Measurements from ENCODE around the gene NPIPA5. TPM values are rescaled to one million over a fixed set of nuclear protein-coding genes. Genes with fewer than 3 reads are reported as not detected.
"Not testable (repeated sequence)": the region's sequence is repeated elsewhere in the genome, so short reads cannot be mapped to it uniquely, and the experiment has no call there.

The NPIPA5 gene
- total RNA-seq, 4 donors from 2014 or later, result 10.4 to 35.5 (median 17.5) TPM

- DNase-seq (ENCODE audit: extremely low spot score); H3K9me3 ChIP-seq; H3K36me3 ChIP-seq; H3K27me3 ChIP-seq; H3K4me3 ChIP-seq; intact Hi-C loops (cut with DNase I); H3K4me1 ChIP-seq: not testable (repeated sequence)
- H3K27ac ChIP-seq (replicated peaks in 1 of 4), result peak overlapping the region in 1 of 4 donors; percentile 55
- WGBS, result no CpG with 5 or more reads among the region's 11 CpGs
Observed at GRCh38 chr16:15351251-15351650, 26.8 kb downstream of the NPIPA5 start.

GRCh38 chr16:15348721-15349120, 29.4 kb downstream of the NPIPA5 start:
- no CpG with 5 or more reads among the region's 7 CpGs for WGBS
- H3K4me3 ChIP-seq; H3K9me3 ChIP-seq; H3K4me1 ChIP-seq; intact Hi-C loops (cut with DNase I); DNase-seq (ENCODE audit: extremely low spot score); H3K36me3 ChIP-seq; H3K27me3 ChIP-seq; H3K27ac ChIP-seq (replicated peaks in 1 of 4): not testable (repeated sequence)

GRCh38 chr16:15342337-15342736, 35.8 kb downstream of the NPIPA5 start:
- intact Hi-C loops (cut with DNase I); H3K9me3 ChIP-seq; H3K4me1 ChIP-seq; H3K4me3 ChIP-seq; DNase-seq (ENCODE audit: extremely low spot score); H3K27me3 ChIP-seq; H3K36me3 ChIP-seq; H3K27ac ChIP-seq (replicated peaks in 1 of 4): not testable (repeated sequence)
- no CpG with 5 or more reads among the region's 1 CpG for WGBS

GRCh38 chr16:15338986-15339385, 39.1 kb downstream of the NPIPA5 start:
- H3K27ac ChIP-seq (replicated peaks in 1 of 4); H3K4me1 ChIP-seq; H3K27me3 ChIP-seq; intact Hi-C loops (cut with DNase I); DNase-seq (ENCODE audit: extremely low spot score); H3K9me3 ChIP-seq; H3K4me3 ChIP-seq; H3K36me3 ChIP-seq: not testable (repeated sequence)
- no CpG with 5 or more reads among the region's 5 CpGs for WGBS

GRCh38 chr16:15337974-15338605, 40.0 kb downstream of the NPIPA5 start:
- H3K9me3 ChIP-seq; H3K36me3 ChIP-seq; H3K4me3 ChIP-seq; H3K27ac ChIP-seq (replicated peaks in 1 of 4); intact Hi-C loops (cut with DNase I); DNase-seq (ENCODE audit: extremely low spot score); H3K27me3 ChIP-seq; H3K4me1 ChIP-seq: not testable (repeated sequence)
- WGBS, result 60% methylated on average over 1 of the region's 7 CpGs

GRCh38 chr16:15335609-15336008, 42.5 kb downstream of the NPIPA5 start:
- H3K36me3 ChIP-seq; H3K27ac ChIP-seq (replicated peaks in 1 of 4); H3K9me3 ChIP-seq; H3K4me1 ChIP-seq; DNase-seq (ENCODE audit: extremely low spot score); H3K27me3 ChIP-seq; H3K4me3 ChIP-seq; intact Hi-C loops (cut with DNase I): not testable (repeated sequence)
- WGBS, result no CpG with 5 or more reads among the region's 2 CpGs

- H3K4me3 ChIP-seq; H3K4me1 ChIP-seq; intact Hi-C loops (cut with DNase I); H3K27ac ChIP-seq (replicated peaks in 1 of 4); H3K27me3 ChIP-seq; H3K9me3 ChIP-seq; H3K36me3 ChIP-seq; DNase-seq (ENCODE audit: extremely low spot score): not testable (repeated sequence)
- 54% methylated on average over 4 of the region's 5 CpGs for WGBS
Observed at GRCh38 chr16:15333969-15334368, 44.1 kb downstream of the NPIPA5 start.

GRCh38 chr16:15330978-15331377, 47.1 kb downstream of the NPIPA5 start:
- H3K4me1 ChIP-seq; H3K4me3 ChIP-seq; H3K27me3 ChIP-seq; H3K27ac ChIP-seq (replicated peaks in 1 of 4); intact Hi-C loops (cut with DNase I); DNase-seq (ENCODE audit: extremely low spot score); H3K9me3 ChIP-seq; H3K36me3 ChIP-seq: not testable (repeated sequence)
- WGBS, result no CpG with 5 or more reads among the region's 2 CpGs

GRCh38 chr16:15324954-15325353, 53.1 kb downstream of the NPIPA5 start:
- DNase-seq (ENCODE audit: extremely low spot score); intact Hi-C loops (cut with DNase I); H3K36me3 ChIP-seq; H3K27ac ChIP-seq (replicated peaks in 1 of 4); H3K4me3 ChIP-seq; H3K9me3 ChIP-seq; H3K27me3 ChIP-seq; H3K4me1 ChIP-seq: not testable (repeated sequence)
- WGBS, result no CpG with 5 or more reads among the region's 4 CpGs

GRCh38 chr16:15323373-15323772, 54.7 kb downstream of the NPIPA5 start:
- WGBS, result no CpG with 5 or more reads among the region's 6 CpGs
- not testable (repeated sequence) for DNase-seq (ENCODE audit: extremely low spot score)

GRCh38 chr16:15321221-15321620, 56.9 kb downstream of the NPIPA5 start:
- 67% methylated on average over 2 of the region's 2 CpGs for WGBS
- H3K27me3 ChIP-seq; H3K36me3 ChIP-seq; H3K9me3 ChIP-seq; H3K27ac ChIP-seq (replicated peaks in 1 of 4); DNase-seq (ENCODE audit: extremely low spot score); H3K4me1 ChIP-seq; intact Hi-C loops (cut with DNase I); H3K4me3 ChIP-seq: not testable (repeated sequence)

More at GRCh38 chr16:15323373-15323772, 54.7 kb downstream of the NPIPA5 start:
- H3K4me3 ChIP-seq; H3K27ac ChIP-seq (replicated peaks in 1 of 4); H3K9me3 ChIP-seq; H3K27me3 ChIP-seq; H3K36me3 ChIP-seq; H3K4me1 ChIP-seq; intact Hi-C loops (cut with DNase I): not testable (repeated sequence)

- H3K4me3 ChIP-seq; DNase-seq (ENCODE audit: extremely low spot score); H3K27ac ChIP-seq (replicated peaks in 1 of 4); H3K27me3 ChIP-seq; H3K4me1 ChIP-seq; H3K9me3 ChIP-seq; intact Hi-C loops (cut with DNase I); H3K36me3 ChIP-seq: not testable (repeated sequence)
- 86% methylated on average over 1 of the region's 1 CpG for WGBS
Observed at GRCh38 chr16:15314562-15314961, 63.5 kb downstream of the NPIPA5 start.
